Measurements from ENCODE around the gene ZNF282. TPM values are rescaled to one million over a fixed set of nuclear protein-coding genes. Genes with fewer than 3 reads are reported as not detected.

The ZNF282 gene
- total and polyA plus RNA-seq, 9 of the 15 experiments (the other 6 are each of a cell fraction or from before 2014, with no cell fraction given), result 0.76 to 58.6 (median 17.4) TPM

DNA sequence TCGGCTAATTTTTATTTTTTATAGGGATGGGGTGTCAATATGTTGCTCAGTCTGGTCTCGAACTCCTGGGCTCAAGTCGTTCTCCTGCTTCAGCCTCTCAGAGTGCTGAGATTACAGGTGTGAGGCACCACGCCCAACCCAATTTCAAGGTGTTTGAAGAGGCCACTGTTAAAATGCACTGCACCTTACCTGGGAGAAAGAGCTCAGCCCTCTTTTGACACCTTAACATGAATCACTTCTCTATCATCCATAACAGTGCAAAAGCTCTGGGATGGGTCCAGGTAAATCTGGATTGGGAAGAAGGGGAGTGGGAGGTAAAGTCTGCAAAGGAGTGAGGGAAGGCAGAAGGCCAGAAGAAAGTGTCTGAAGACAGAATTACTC is 557 bp upstream of the ZNF282 start:
- CTCF ChIA-PET (ENCODE audit: low intra/inter-chr PET ratio), result interaction anchor here (1.2 kb wide), 1 partner anchor 547 kb away, joined by 4 read pairs; no protein-coding TSS in a partner anchor
- no TSS peak for BruUV-seq (replicated peaks)
- DNase-seq (ENCODE audit: extremely low read depth in 1 of 4, low spot score in 3 of 4) (no peak), ATAC-seq (no peak), FAIRE-seq (no peak)
- Histone ChIP-seq H3K79me2 (ENCODE audit: control insufficient read depth, insufficient read depth, low read length) (peaks cover 42% of the 10 kb centered on the region), H2AFZ (ENCODE audit: low read depth, low read length) (peak overlapping the region; percentile 97), H3K9me3 (replicated peaks; ENCODE audit: control insufficient read depth, insufficient read depth, low read depth, low read length) (no peaks in the 10 kb centered on the region), H3K27ac (ENCODE audit: extremely low read depth, low read depth, low read length) (no peak overlapping the region), H3K4me3 (peak overlapping the region; percentile 99), H3K9ac (ENCODE audit: insufficient read depth in 1 of 2, low read depth in 2 of 2, low read length in 2 of 2) (peak overlapping the region; percentile 89 to 99), H4K20me1 (replicated peaks; ENCODE audit: control insufficient read depth, insufficient read depth, low read length) (peaks cover 6% of the 10 kb centered on the region; the same call in 1 of the 2 replicates), H3K4me2 (ENCODE audit: insufficient read depth, low read length) (peak overlapping the region; percentile 93), H3K9me1 (ENCODE audit: control insufficient read depth, insufficient read depth, low read length) (no peaks in the 10 kb centered on the region), H3K36me3 (ENCODE audit: control insufficient read depth, insufficient read depth, low read length) (peaks cover 28% of the 10 kb centered on the region), H3K27me3 (ENCODE audit: control insufficient read depth in 2 of 2, insufficient read depth in 2 of 2, low read length in 2 of 2) (no peaks in the 10 kb centered on the region), H3K4me1 (replicated peaks in 1 of 2; ENCODE audit: control insufficient read depth in 2 of 2, insufficient read depth in 2 of 2, low read length in 2 of 2) (peaks cover 14 to 31% of the 10 kb centered on the region in 2 experiments; a peak in 4 of 5 replicates)
- POLR2A ChIA-PET, result interaction anchor here (0.5 to 2.7 kb wide), 12 partner anchors 9 to 547 kb away, joined by 3 to 18 read pairs (median 5); partner anchors contain the start of gene ZNF398
- in situ Hi-C loops (cut with MboI) (no loop called here), intact Hi-C loops (cut with micrococcal nuclease) (loop anchor here (5.0 kb wide), 4 partner anchors 67 to 303 kb away; partner anchors contain the start of genes ZNF425, ZNF746 and ZNF786)
- TF ChIP-seq FOXA3 (CRISPR knock-in tag; conservative IDR thresholded peaks at IDR 0.05 in 1 of 2, IDR thresholded peaks at IDR 0.05 in 1 of 2) (no peak), RBM14 (IDR thresholded peaks at IDR 0.05; ENCODE audit: borderline replicate concordance, insufficient read depth, low read depth, low read length) (no peak), JUN (IDR thresholded peaks at IDR 0.05; ENCODE audit: borderline replicate concordance, low read depth, low read length) (no peak), JUN (CRISPR knock-in tag; IDR thresholded peaks at IDR 0.05; ENCODE audit: borderline replicate concordance) (no peak), PTRF (tag; IDR thresholded peaks at IDR 0.05) (no peak), KLF13 (tag; IDR thresholded peaks at IDR 0.05; ENCODE audit: borderline replicate concordance, low read depth) (no peak)
- TF ChIP-seq, protein P1, sequence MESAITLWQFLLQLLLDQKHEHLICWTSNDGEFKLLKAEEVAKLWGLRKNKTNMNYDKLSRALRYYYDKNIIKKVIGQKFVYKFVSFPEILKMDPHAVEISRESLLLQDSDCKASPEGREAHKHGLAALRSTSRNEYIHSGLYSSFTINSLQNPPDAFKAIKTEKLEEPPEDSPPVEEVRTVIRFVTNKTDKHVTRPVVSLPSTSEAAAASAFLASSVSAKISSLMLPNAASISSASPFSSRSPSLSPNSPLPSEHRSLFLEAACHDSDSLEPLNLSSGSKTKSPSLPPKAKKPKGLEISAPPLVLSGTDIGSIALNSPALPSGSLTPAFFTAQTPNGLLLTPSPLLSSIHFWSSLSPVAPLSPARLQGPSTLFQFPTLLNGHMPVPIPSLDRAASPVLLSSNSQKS (CRISPR knock-in tag; IDR thresholded peaks at IDR 0.05), result no peak
- TF ChIP-seq, protein P2, sequence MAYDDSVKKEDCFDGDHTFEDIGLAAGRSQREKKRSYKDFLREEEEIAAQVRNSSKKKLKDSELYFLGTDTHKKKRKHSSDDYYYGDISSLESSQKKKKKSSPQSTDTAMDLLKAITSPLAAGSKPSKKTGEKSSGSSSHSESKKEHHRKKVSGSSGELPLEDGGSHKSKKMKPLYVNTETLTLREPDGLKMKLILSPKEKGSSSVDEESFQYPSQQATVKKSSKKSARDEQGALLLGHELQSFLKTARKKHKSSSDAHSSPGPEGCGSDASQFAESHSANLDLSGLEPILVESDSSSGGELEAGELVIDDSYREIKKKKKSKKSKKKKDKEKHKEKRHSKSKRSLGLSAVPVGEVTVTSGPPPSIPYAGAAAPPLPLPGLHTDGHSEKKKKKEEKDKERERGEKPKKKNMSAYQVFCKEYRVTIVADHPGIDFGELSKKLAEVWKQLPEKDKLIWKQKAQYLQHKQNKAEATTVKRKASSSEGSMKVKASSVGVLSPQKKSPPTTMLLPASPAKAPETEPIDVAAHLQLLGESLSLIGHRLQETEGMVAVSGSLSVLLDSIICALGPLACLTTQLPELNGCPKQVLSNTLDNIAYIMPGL (CRISPR knock-in tag; IDR thresholded peaks at IDR 0.05), result no peak
- WGBS (ENCODE audit: insufficient coverage, low coverage, missing lambda C conversion rate), result 72% methylated on average over 4 of the region's 4 CpGs
